Upper lobe of left lung (tissue), 6 donors: Measurements from ENCODE around the gene SBF2. TPM values are rescaled to one million over a fixed set of nuclear protein-coding genes. Genes with fewer than 3 reads are reported as not detected.

ENCODE experiments used
- ATAC-seq, 2 donors: fragments of 200-7000 bp; cut with Tn5 transposase; one replicate each; pipeline ENCODE4 v1.9.1; 2022; ENCODE audit warnings: mild to moderate bottlenecking in 2 of 2, moderate library complexity in 2 of 2; ENCODE audit not compliant: low FRiP score in 2 of 2
- DNase-seq, 2 donors: peaks; one replicate each; pipeline ENCODE4 v3.0.0-alpha.2; 2019 to 2020
- H3K27ac ChIP-seq, 4 donors: fragments of 200-600 bp; sonication (generic); one replicate each; pipeline ENCODE4 v1.5.1; 2016 to 2019
- H3K27me3 ChIP-seq, 4 donors: fragments of 200-600 bp; sonication (generic); one replicate each; pipeline ENCODE4 v1.5.1; 2017 to 2019
- H3K36me3 ChIP-seq, 4 donors: fragments of 200-600 bp; sonication (generic); one replicate each; pipeline ENCODE4 v1.5.1; 2016 to 2019
- H3K4me1 ChIP-seq, 4 donors: fragments of 200-600 bp; sonication (generic); one replicate each; pipeline ENCODE4 v1.5.1; 2018 to 2019
- H3K4me3 ChIP-seq, 4 donors: fragments of 200-600 bp; sonication (generic); one replicate each; pipeline ENCODE4 v1.5.1; 2017 to 2019; ENCODE audit warnings: mild to moderate bottlenecking in 2 of 4, moderate library complexity in 1 of 4
- H3K9me3 ChIP-seq, 4 donors: fragments of 200-600 bp; sonication (generic); one replicate each; pipeline ENCODE4 v1.5.1; 2018 to 2019
- CTCF ChIP-seq, 6 experiments: fragments of 450-650 bp in 4 of 6; fragments of 200-600 bp in 2 of 6; sonication (generic) in 2 of 6; IDR thresholded peaks; one replicate each; pipeline ENCODE4 v1.5.1; 2016 to 2019; ENCODE audit warnings: antibody characterized with exemption in 6 of 6
- EP300 ChIP-seq, 4 donors: sonication (generic); formaldehyde crosslinking; IDR thresholded peaks; one replicate each; pipeline ENCODE4 v1.5.1; 2017; ENCODE audit warnings: antibody characterized with exemption in 4 of 4, control low read depth in 2 of 4
- POLR2A ChIP-seq, 4 donors: fragments of 450-650 bp; IDR thresholded peaks; one replicate each; pipeline ENCODE4 v1.5.1; 2016 to 2017; ENCODE audit warnings: antibody characterized with exemption in 4 of 4, mild to moderate bottlenecking in 2 of 4
- POLR2AphosphoS5 ChIP-seq, 2 donors: sonication (generic); formaldehyde crosslinking; IDR thresholded peaks; one replicate each; pipeline ENCODE4 v1.5.1; 2017; ENCODE audit warnings: antibody characterized with exemption in 2 of 2
- WGBS, 2 donors: methylation state at CpG; one replicate each; pipeline ENCODE4 v1.1.5; 2017 to 2018; 5-methylcytosine and 5-hydroxymethylcytosine counted together
- total RNA-seq, 6 donors: library from RNA; depleted of rRNA in 4 of 6; stranded (reverse); fragments of >200 nt in 4 of 6; gene quantifications; one replicate each; pipeline versions ENCODE4 v1.1.0 to v1.2.1, GENCODE V29; 2016 to 2021
- donor health status: DM: no; HTN: no; CAD: no; lungs with moderate emphysema.
- donor health status: DM: no; HTN: yes; CAD: no; lungs with severe emphysema.

The SBF2 gene
- total RNA-seq, 6 donors from 2014 or later, result 22.2 to 54.5 (median 41.2) TPM

GRCh38 chr11:10325277-10326011 lies 31.4 kb upstream of the SBF2 start:
- peak overlapping the region; percentile 23 to 57 (median 53) for H3K27ac ChIP-seq
- 61 to 65% methylated on average over 6 of the region's 6 CpGs for WGBS, 2 donors
- H3K36me3 ChIP-seq, result no peaks in the 10 kb centered on the region
- TF ChIP-seq POLR2AphosphoS5 (IDR thresholded peaks at IDR 0.05) (no peak), EP300 (IDR thresholded peaks at IDR 0.05) (no peak)
- H3K4me3 ChIP-seq, result no peak overlapping the region
- H3K9me3 ChIP-seq, result no peaks in the 10 kb centered on the region
- no peak for ATAC-seq
- peaks cover 33 to 55% (median 47%) of the 10 kb centered on the region in 4 donors for H3K4me1 ChIP-seq
- DNase-seq, result no peak
- H3K27me3 ChIP-seq, result no peaks in the 10 kb centered on the region

GRCh38 chr11:10324474-10324873 lies 30.5 kb upstream of the SBF2 start:
- WGBS, 2 donors, result 48% methylated on average over 3 of the region's 3 CpGs
- no peak for ATAC-seq
- Histone ChIP-seq H3K27ac (peak overlapping the region; percentile 23 to 57 (median 53)), H3K4me3 (no peak overlapping the region), H3K4me1 (peaks cover 33 to 55% (median 47%) of the 10 kb centered on the region in 4 donors), H3K9me3 (no peaks in the 10 kb centered on the region), H3K27me3 (no peaks in the 10 kb centered on the region), H3K36me3 (no peaks in the 10 kb centered on the region)
- no peak for TF ChIP-seq EP300 (IDR thresholded peaks at IDR 0.05)
- no peak for TF ChIP-seq POLR2AphosphoS5 (IDR thresholded peaks at IDR 0.05)
- no peak for TF ChIP-seq POLR2A (IDR thresholded peaks at IDR 0.05)
- no peak for TF ChIP-seq CTCF (IDR thresholded peaks at IDR 0.05)
- DNase-seq, result no peak

GRCh38 chr11:10323793-10324170 lies 29.8 kb upstream of the SBF2 start:
- Histone ChIP-seq H3K4me3 (no peak overlapping the region), H3K27ac (peak overlapping the region in 2 of 4 donors; percentile 18 to 57), H3K4me1 (peaks cover 28 to 48% (median 42%) of the 10 kb centered on the region in 4 donors), H3K9me3 (no peaks in the 10 kb centered on the region), H3K27me3 (no peaks in the 10 kb centered on the region), H3K36me3 (no peaks in the 10 kb centered on the region)
- DNase-seq (no peak), ATAC-seq (no peak)
- TF ChIP-seq POLR2AphosphoS5 (IDR thresholded peaks at IDR 0.05) (no peak), POLR2A (IDR thresholded peaks at IDR 0.05) (no peak), EP300 (IDR thresholded peaks at IDR 0.05) (no peak), CTCF (IDR thresholded peaks at IDR 0.05) (no peak)
- 50 to 57% methylated on average over 1 of the region's 1 CpG for WGBS, 2 donors

DNA sequence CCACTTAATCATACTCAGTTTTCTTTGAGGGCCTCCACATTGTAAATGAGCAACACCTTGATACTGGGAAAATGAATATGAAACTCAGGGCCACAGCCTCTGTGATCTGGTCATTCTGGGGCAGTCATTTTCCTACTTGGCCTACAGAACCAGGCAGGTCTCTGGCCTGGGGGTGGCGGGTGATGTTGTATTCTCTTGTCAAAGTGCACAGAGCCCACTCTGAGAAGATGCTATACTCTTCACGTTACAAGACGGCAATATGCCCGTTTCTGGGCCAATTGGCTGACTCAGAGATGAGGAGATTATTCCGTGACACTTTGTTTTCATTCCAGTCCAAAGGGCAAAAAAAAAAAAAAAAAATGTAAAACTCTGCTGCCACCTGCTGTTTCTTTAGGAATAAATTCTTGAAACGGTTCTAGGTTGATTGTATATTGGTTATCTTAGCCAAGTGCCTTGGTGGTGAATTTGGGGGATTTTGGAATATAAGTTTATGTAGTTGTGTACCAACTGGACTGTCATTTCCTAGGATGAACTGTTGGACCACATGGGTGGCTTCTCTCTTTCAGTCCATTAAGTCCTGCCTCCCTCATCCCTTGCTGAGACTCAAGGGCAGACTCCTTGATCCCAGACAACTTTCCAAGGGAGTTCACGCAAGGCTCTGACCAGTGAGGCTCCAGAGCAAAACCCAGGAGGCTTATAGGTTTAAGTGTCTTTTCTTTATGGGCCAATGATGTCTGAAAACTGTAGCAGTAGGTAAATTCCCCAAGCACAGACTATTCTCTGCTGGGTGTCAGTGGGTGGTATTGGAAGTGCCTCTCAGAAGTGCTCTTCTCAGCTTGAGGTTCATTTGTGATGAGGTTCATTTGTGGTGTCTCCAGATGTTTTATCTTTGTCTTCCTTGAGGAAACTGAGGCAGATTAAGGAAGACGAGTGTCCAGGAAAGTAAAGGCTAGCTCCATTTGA lies 29.1 kb upstream of the SBF2 start:
- peak; percentile 35 to 68 for ATAC-seq
- Histone ChIP-seq H3K4me1 (peaks cover 21 to 42% (median 35%) of the 10 kb centered on the region in 4 donors), H3K4me3 (no peak overlapping the region), H3K9me3 (no peaks in the 10 kb centered on the region), H3K27ac (peak overlapping the region in 2 of 4 donors; percentile 18 to 66), H3K27me3 (no peaks in the 10 kb centered on the region), H3K36me3 (no peaks in the 10 kb centered on the region)
- WGBS, 2 donors, result 23 to 29% methylated on average over 7 to 8 of the region's 8 CpGs
- DNase-seq, result no peak
- peak in 5 of 6 experiments; percentile 34 to 64 (median 61) for TF ChIP-seq CTCF (IDR thresholded peaks at IDR 0.05)
- TF ChIP-seq EP300 (IDR thresholded peaks at IDR 0.05), result no peak
- TF ChIP-seq POLR2AphosphoS5 (IDR thresholded peaks at IDR 0.05), result peak in 1 of 2 donors; percentile 15

GRCh38 chr11:10322401-10322800 lies 28.4 kb upstream of the SBF2 start:
- no peak for TF ChIP-seq POLR2A (IDR thresholded peaks at IDR 0.05)
- TF ChIP-seq POLR2AphosphoS5 (IDR thresholded peaks at IDR 0.05), result no peak
- no peak for TF ChIP-seq EP300 (IDR thresholded peaks at IDR 0.05)
- TF ChIP-seq CTCF (IDR thresholded peaks at IDR 0.05), result no peak
- ATAC-seq, result no peak

More at GRCh38 chr11:10322401-10322800, 28.4 kb upstream of the SBF2 start:
- Histone ChIP-seq H3K9me3 (no peaks in the 10 kb centered on the region), H3K4me1 (peaks cover 18 to 38% (median 30%) of the 10 kb centered on the region in 4 donors), H3K4me3 (no peak overlapping the region), H3K27ac (peak overlapping the region in 2 of 4 donors; percentile 18 to 66), H3K27me3 (no peaks in the 10 kb centered on the region), H3K36me3 (no peaks in the 10 kb centered on the region)
- no peak for DNase-seq
- 72 to 91% methylated on average over 2 of the region's 2 CpGs for WGBS, 2 donors
